Suprapubic skin (tissue), 4 donors: ENCODE measurements around the gene NHSL2. TPM values are rescaled to one million over a fixed set of nuclear protein-coding genes. Genes with fewer than 3 reads are reported as not detected.
"Not testable (repeated sequence)": the region's sequence is repeated elsewhere in the genome, so short reads cannot be mapped to it uniquely, and the experiment has no call there.

Experiments
- DNase-seq, 2 donors: peaks; one replicate each; pipeline ENCODE4 v3.0.0-alpha.2; 2019; ENCODE audit warnings: low spot score in 2 of 2
- H3K27ac ChIP-seq: fragments of 200-600 bp; sonication (generic); one replicate; pipeline ENCODE4 v1.5.1; 2019
- H3K27me3 ChIP-seq: fragments of 200-600 bp; sonication (generic); one replicate; pipeline ENCODE4 v1.5.1; 2019
- H3K36me3 ChIP-seq: fragments of 200-600 bp; sonication (generic); one replicate; pipeline ENCODE4 v1.5.1; 2019
- H3K4me1 ChIP-seq: fragments of 200-600 bp; sonication (generic); one replicate; pipeline ENCODE4 v1.5.1; 2019
- H3K4me3 ChIP-seq: fragments of 200-600 bp; sonication (generic); one replicate; pipeline ENCODE4 v1.5.1; 2019; ENCODE audit warnings: mild to moderate bottlenecking
- H3K9me3 ChIP-seq: fragments of 200-600 bp; sonication (generic); one replicate; pipeline ENCODE4 v1.5.1; 2019
- EP300 ChIP-seq: sonication (generic); formaldehyde crosslinking; IDR thresholded peaks from one replicate; pipeline ENCODE4 v1.6.1; 2017; ENCODE audit warnings: antibody characterized with exemption
- POLR2A ChIP-seq, 2 donors: fragments of 450-650 bp; IDR thresholded peaks; one replicate each; pipeline ENCODE4 v1.6.1; 2017; ENCODE audit warnings: antibody characterized with exemption in 2 of 2, mild to moderate bottlenecking in 2 of 2, moderate library complexity in 2 of 2
- POLR2AphosphoS5 ChIP-seq, 3 donors: sonication (generic); formaldehyde crosslinking; IDR thresholded peaks; one replicate each; pipeline ENCODE4 v1.6.1; 2017; ENCODE audit warnings: antibody characterized with exemption in 3 of 3
- WGBS: methylation state at CpG from one replicate; pipeline ENCODE4 v1.1.5; 2018; 5-methylcytosine and 5-hydroxymethylcytosine counted together
- total RNA-seq, 4 donors: library from RNA; depleted of rRNA; stranded (reverse); fragments of >200 nt; gene quantifications; one replicate each; pipeline ENCODE4 v1.1.0, GENCODE V29; 2016
- TF ChIP-seq, protein P1 (sequence below), 2 donors: fragments of 200-600 bp in 1 of 2; fragments of 450-650 bp in 1 of 2; sonication (generic) in 1 of 2; IDR thresholded peaks; one replicate each; pipeline ENCODE4 v1.5.1; 2016 to 2019; ENCODE audit warnings: antibody characterized with exemption in 2 of 2, mild to moderate bottlenecking in 1 of 2, moderate library complexity in 1 of 2

Gene NHSL2
- total RNA-seq, 4 donors from 2014 or later = 2.0 to 4.7 (median 3.0) TPM

- no peaks in the 10 kb centered on the region for H3K36me3 ChIP-seq
- H3K4me1 ChIP-seq = no peaks in the 10 kb centered on the region
- H3K27me3 ChIP-seq = no peaks in the 10 kb centered on the region
- H3K27ac ChIP-seq = no peak overlapping the region
- no peaks in the 10 kb centered on the region for H3K9me3 ChIP-seq
- WGBS = 55% methylated on average over 2 of the region's 2 CpGs
- DNase-seq = no peak
- no peak overlapping the region for H3K4me3 ChIP-seq
- TF ChIP-seq POLR2A (IDR thresholded peaks at IDR 0.05) (no peak), EP300 (no peak), POLR2AphosphoS5 (IDR thresholded peaks at IDR 0.05) (no peak)
- TF ChIP-seq, protein P1, sequence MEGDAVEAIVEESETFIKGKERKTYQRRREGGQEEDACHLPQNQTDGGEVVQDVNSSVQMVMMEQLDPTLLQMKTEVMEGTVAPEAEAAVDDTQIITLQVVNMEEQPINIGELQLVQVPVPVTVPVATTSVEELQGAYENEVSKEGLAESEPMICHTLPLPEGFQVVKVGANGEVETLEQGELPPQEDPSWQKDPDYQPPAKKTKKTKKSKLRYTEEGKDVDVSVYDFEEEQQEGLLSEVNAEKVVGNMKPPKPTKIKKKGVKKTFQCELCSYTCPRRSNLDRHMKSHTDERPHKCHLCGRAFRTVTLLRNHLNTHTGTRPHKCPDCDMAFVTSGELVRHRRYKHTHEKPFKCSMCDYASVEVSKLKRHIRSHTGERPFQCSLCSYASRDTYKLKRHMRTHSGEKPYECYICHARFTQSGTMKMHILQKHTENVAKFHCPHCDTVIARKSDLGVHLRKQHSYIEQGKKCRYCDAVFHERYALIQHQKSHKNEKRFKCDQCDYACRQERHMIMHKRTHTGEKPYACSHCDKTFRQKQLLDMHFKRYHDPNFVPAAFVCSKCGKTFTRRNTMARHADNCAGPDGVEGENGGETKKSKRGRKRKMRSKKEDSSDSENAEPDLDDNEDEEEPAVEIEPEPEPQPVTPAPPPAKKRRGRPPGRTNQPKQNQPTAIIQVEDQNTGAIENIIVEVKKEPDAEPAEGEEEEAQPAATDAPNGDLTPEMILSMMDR (IDR thresholded peaks at IDR 0.05) = no peak
These were observed 43.8 kb downstream of the NHSL2 start for GRCh38 chrX:71954458-71954857.

DNA sequence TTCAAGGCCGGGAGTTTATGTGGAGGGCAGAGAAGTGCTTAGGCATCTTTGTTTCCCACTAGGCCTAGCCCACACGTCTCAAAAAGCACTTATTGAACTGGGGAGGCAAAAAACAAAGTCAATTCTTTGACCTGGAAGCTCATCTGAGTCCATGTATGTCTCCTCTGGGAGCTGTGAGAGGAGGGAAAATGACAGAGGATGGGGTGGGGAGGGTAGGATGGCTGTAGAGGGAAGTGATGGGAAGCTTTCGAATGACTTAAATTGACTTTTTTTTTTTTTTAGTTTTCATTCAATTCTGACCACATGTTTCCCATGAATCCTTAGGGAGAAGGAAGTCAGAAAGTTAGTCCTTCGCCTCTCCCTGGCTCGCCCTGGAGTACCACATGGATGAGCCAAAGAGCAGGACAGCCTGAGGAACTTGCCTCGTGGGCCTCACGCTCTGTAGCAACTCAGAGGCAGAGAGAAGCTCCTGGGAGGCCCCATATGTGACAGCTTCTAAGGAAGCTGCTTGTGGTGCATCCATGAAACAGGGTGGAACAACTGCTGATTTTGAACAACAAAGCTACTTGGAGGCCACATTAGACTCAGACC lies 45.0 kb downstream of the NHSL2 start:
- H3K27ac ChIP-seq = no peak overlapping the region
- H3K36me3 ChIP-seq = no peaks in the 10 kb centered on the region
- H3K4me1 ChIP-seq = no peaks in the 10 kb centered on the region
- H3K4me3 ChIP-seq = no peak overlapping the region
- no peaks in the 10 kb centered on the region for H3K27me3 ChIP-seq
- no peaks in the 10 kb centered on the region for H3K9me3 ChIP-seq
- no peak for DNase-seq
- TF ChIP-seq, protein P1 (IDR thresholded peaks at IDR 0.05) = no peak
- TF ChIP-seq EP300 = no peak
- TF ChIP-seq POLR2AphosphoS5 (IDR thresholded peaks at IDR 0.05) = no peak
- no peak for TF ChIP-seq POLR2A (IDR thresholded peaks at IDR 0.05)
- 82% methylated on average over 7 of the region's 7 CpGs for WGBS

DNA sequence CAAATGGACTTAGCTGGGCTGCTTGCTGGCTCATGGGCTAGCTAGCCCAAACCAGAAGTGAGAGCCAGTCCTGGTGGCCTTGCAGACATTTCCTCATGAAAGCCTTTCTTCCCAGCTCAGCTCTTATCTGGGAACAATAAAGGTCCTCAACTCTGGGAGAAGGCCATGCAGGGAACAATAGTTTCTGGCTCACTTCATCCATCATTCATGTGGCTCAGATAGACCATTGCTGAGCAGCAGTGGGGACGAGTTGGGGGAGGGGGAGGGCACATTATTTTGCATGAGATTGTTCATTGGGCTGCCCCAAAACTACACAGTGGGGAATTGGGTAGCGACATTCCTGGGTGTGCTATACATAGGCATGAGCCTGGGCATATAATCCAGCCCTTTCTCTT lies 47.6 kb downstream of the NHSL2 start:
- H3K9me3 ChIP-seq = no peaks in the 10 kb centered on the region
- no peak overlapping the region for H3K27ac ChIP-seq
- DNase-seq = no peak
- no peaks in the 10 kb centered on the region for H3K36me3 ChIP-seq
- whole genome bisulfite sequencing = 43% methylated on average over 2 of the region's 2 CpGs
- no peaks in the 10 kb centered on the region for H3K27me3 ChIP-seq
- H3K4me3 ChIP-seq = no peak overlapping the region
- TF ChIP-seq EP300 (no peak), POLR2AphosphoS5 (IDR thresholded peaks at IDR 0.05) (no peak), POLR2A (IDR thresholded peaks at IDR 0.05) (no peak)
- TF ChIP-seq, protein P1 (IDR thresholded peaks at IDR 0.05) = no peak
- no peaks in the 10 kb centered on the region for H3K4me1 ChIP-seq

GRCh38 chrX:71964184-71964583 lies 53.5 kb downstream of the NHSL2 start:
- not testable (repeated sequence) for H3K9me3 ChIP-seq, H3K4me1 ChIP-seq, H3K27me3 ChIP-seq, H3K36me3 ChIP-seq, DNase-seq, H3K4me3 ChIP-seq, H3K27ac ChIP-seq

- no peak for DNase-seq
- no peaks in the 10 kb centered on the region for H3K9me3 ChIP-seq
- H3K36me3 ChIP-seq = no peaks in the 10 kb centered on the region
- H3K4me3 ChIP-seq = no peak overlapping the region
- H3K27ac ChIP-seq = no peak overlapping the region
- H3K27me3 ChIP-seq = no peaks in the 10 kb centered on the region
- WGBS = 89% methylated on average over 4 of the region's 4 CpGs
- H3K4me1 ChIP-seq = no peaks in the 10 kb centered on the region
- no peak for TF ChIP-seq POLR2A (IDR thresholded peaks at IDR 0.05)
- TF ChIP-seq, protein P1 (IDR thresholded peaks at IDR 0.05) = no peak
These were observed 64.3 kb downstream of the NHSL2 start for GRCh38 chrX:71974916-71975315.

GRCh38 chrX:71976753-71977152 lies 66.1 kb downstream of the NHSL2 start:
- 49% methylated on average over 3 of the region's 3 CpGs for WGBS
- H3K4me3 ChIP-seq = no peak overlapping the region
- no peaks in the 10 kb centered on the region for H3K27me3 ChIP-seq
- no peak for TF ChIP-seq POLR2AphosphoS5 (IDR thresholded peaks at IDR 0.05)
- no peak for TF ChIP-seq EP300
- TF ChIP-seq POLR2A (IDR thresholded peaks at IDR 0.05) = no peak
- TF ChIP-seq, protein P1 (IDR thresholded peaks at IDR 0.05) = no peak
- DNase-seq = no peak
- no peaks in the 10 kb centered on the region for H3K9me3 ChIP-seq
- H3K27ac ChIP-seq = no peak overlapping the region
- H3K4me1 ChIP-seq = no peaks in the 10 kb centered on the region
- no peaks in the 10 kb centered on the region for H3K36me3 ChIP-seq
